Measurements from ENCODE around the gene BANK1.

DNA sequence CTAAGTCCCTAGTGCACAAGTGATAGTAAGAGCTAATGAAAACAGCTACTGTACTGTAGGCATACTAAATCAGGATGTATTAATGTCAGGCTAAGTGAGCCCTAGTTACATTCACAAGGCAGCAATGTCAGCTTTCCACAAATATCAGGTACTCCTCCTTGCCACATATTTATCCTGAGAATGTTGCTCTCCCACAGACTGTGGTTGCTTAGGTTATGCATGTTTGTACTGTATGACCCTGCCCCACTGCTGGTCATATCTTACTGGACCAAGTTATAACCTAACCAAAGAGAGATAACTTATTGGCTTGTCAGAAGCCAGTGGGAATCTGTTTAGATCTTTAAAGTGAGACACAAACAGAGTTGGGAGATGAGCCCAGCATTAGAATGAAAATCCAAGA lies 313.7 kb downstream of the BANK1 start:
- TF ChIP-seq, protein P1, sequence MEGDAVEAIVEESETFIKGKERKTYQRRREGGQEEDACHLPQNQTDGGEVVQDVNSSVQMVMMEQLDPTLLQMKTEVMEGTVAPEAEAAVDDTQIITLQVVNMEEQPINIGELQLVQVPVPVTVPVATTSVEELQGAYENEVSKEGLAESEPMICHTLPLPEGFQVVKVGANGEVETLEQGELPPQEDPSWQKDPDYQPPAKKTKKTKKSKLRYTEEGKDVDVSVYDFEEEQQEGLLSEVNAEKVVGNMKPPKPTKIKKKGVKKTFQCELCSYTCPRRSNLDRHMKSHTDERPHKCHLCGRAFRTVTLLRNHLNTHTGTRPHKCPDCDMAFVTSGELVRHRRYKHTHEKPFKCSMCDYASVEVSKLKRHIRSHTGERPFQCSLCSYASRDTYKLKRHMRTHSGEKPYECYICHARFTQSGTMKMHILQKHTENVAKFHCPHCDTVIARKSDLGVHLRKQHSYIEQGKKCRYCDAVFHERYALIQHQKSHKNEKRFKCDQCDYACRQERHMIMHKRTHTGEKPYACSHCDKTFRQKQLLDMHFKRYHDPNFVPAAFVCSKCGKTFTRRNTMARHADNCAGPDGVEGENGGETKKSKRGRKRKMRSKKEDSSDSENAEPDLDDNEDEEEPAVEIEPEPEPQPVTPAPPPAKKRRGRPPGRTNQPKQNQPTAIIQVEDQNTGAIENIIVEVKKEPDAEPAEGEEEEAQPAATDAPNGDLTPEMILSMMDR (IDR thresholded peaks at IDR 0.05; ENCODE audit: insufficient read depth, low read length), result no peak
- no peak for TF ChIP-seq GABPA (IDR thresholded peaks at IDR 0.05; ENCODE audit: low read depth)

Data from HL-60 (cell line).